ENCODE measurements around the gene KANSL1.

- TF ChIP-seq CTCF (IDR thresholded peaks at IDR 0.05; ENCODE audit: low read depth, low read length) (no peak), POLR2A (IDR thresholded peaks at IDR 0.05; ENCODE audit: extremely low read depth, insufficient read length) (no peak)
Measured at GRCh38 chr17:46151762-46152161, 41.5 kb downstream of the KANSL1 start.

All from NB4 (cell line).